Right ventricle myocardium superior (tissue), 1 donor: ENCODE data around the gene RXFP2. TPM values are rescaled to one million over a fixed set of nuclear protein-coding genes. Genes with fewer than 3 reads are reported as not detected.

Experiments used
- ATAC-seq: fragments of 200-7000 bp; cut with Tn5 transposase; one replicate; pipeline ENCODE4 v1.9.1; 2020; ENCODE audit warnings: mild to moderate bottlenecking; ENCODE audit not compliant: poor library complexity
- DNase-seq: peaks from one replicate; pipeline ENCODE4 v3.0.0-alpha.2; 2020
- intact Hi-C: fragments of 100-400 bp; cut with DNase I; formaldehyde crosslinking; loops from one replicate; pipeline ENCODE4 v1.11.2; 2022
- total RNA-seq: library from RNA; stranded (reverse); fragmentation: NEBNext Ultra II Directional; extraction: Animal tissue kit (Norgen Biotek cat#: 25700); gene quantifications from one replicate; pipeline ENCODE4 v1.2.1, GENCODE V29; 2021
- donor health status: DM: no; HTN: yes; CAD: no; lungs with severe emphysema.

The RXFP2 gene
- total RNA-seq, 1 donor from 2014 or later = not detected

DNA sequence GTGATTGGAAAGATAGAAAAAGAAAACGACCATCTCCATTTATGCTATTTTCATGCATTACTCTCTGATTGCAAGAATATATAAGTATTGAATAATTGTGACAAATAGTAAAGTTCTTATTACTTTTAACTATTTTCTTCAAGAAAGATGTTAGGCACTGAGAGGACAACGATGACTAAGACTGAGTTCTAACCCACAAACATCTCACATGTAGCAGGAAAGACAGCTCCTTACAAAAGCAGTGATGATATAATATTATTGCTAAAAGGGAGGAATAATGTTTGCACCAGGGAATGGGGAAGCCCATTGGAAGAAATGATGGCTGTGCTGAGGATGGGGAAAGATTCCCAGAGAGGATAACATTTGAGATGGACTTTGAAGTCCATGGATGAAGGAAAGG lies 22.6 kb downstream of the RXFP2 start:
- intact Hi-C loops = no loop called here
- ATAC-seq = no peak

DNA sequence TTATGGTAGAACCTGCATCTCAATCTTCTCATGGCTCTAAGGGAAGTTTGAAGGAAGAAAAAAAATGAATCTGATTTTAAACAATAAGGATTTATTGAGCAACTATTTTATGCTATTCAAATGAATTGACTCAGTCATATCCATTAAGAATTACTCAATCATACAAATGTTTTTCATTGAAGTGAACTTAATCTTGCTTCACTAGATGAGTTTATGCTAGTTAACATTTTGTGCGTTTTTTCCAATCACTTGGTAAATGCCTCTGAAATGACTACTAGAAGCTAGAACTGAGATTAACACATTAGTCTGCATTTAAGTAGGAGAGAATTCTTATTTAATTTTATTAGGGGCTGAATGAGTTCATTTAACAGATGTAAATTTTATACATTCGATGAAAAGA lies 25.2 kb downstream of the RXFP2 start:
- ATAC-seq = no peak
- no peak for DNase-seq
- intact Hi-C loops = no loop called here

More for the DNA sequence above, 22.6 kb downstream of the RXFP2 start:
- DNase-seq = no peak

DNA sequence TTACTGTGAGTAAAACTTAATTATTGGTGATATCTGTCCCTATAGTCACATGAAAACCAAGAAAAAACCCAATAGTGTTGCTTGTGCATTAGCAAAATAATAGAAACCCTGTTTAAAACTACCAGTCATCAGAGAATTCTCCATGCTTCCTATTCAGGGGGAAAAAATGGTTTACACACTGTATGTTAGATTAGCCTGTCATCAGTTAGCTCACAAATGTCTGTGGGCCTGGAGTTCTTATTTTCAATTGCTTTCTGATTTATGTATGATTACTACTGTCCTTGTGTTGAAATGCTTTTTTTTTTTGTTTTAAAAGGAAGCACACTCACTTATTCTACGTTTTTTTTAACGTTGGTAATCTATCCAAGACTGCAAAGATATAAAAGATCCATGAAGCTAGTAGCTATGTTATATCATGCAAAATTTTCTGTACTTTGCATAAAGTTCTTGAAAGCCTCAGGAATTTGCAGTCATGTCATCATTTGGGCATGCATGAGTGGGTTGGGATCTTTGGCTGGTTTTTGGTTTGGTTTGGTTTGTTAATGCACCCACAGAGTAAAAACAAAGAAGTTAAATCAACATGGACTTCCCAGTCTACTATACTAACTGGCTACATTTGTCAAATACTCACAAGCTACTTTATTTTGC lies 25.9 kb downstream of the RXFP2 start:
- intact Hi-C loops = no loop called here
- DNase-seq (no peak), ATAC-seq (no peak)

- no peak for ATAC-seq
- intact Hi-C loops = no loop called here
Measured at GRCh38 chr13:31767175-31767900, 28.0 kb downstream of the RXFP2 start.

DNA sequence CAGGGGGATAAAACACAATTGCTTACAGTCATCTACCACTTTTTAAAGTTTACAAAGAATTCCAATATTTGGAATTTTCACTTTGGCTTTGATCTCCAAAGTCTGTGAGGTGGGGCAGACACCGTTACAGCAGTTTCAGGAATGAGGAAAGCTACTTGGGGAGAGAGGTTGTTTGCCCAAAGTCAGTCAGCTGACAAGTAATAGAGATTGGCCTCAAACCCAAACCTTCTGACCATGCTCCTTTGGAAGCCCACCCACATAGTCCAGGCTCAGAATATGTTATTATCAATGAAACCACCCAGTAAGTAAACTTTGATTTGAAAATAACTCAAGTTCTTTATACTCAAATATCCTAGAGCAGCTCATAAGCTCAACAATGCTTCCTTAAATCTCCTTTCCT lies 29.0 kb downstream of the RXFP2 start:
- intact Hi-C loops = no loop called here
- DNase-seq = no peak
- no peak for ATAC-seq

More at GRCh38 chr13:31767175-31767900, 28.0 kb downstream of the RXFP2 start:
- DNase-seq = no peak

DNA sequence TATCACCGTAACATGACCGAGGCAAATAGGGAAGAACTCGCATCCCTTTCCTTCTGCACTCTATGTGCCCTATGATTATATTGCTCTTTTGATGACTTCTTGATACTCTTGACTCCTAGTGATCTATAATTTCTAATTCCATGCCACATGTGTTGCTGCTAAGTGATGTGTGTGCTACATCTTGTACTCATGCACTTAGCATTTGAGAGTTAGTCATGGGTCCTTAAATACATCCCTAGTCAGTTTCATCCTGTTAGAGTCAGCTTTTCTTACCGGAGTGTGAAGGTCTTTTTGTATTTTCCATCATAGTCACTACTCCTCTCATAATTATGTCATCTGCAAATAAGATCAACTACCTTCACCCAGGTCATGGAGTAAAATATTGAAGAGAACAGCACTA lies 30.2 kb downstream of the RXFP2 start:
- no peak for ATAC-seq
- intact Hi-C loops = no loop called here

DNA sequence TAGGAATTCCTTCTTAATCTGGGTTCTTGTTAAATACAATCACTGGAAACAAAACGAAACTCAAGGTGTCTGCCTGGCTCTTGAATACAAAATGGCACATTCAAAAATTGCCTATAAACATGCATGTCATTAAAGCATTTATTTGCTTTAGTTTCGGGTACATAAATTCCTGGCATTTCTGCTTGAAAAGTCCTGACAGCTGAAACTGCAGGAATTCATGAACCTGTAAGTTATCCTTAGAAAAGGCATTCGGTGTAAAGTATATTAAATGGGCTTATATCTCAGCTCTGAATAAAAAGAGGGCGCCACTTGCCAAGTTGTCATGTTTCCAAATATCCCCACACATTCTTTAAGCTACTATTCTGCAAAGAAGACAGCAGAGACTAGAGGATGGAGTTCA lies 32.9 kb downstream of the RXFP2 start:
- ATAC-seq (no peak), DNase-seq (no peak)
- intact Hi-C loops = no loop called here

More for the DNA sequence above, 30.2 kb downstream of the RXFP2 start:
- no peak for DNase-seq

DNA sequence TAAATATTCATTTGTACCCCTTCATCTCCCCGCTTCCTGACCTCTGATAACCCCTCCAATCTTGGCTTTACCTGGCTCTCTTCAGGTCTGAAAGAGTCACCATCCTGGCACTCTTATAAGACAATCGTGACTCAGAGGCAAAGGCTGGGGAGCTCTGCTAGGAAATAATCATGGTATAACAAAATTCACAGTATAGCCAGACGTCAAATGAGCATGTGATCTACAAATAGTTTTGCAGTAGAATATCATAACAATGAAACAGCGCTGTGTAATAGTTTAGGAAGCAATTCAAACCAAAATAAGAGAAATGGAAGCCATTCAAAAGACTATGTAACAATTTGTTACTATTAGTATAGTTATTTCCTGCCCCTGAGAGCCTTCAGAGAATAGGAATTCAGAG lies 34.2 kb downstream of the RXFP2 start:
- DNase-seq = no peak
- no peak for ATAC-seq
- intact Hi-C loops = no loop called here

DNA sequence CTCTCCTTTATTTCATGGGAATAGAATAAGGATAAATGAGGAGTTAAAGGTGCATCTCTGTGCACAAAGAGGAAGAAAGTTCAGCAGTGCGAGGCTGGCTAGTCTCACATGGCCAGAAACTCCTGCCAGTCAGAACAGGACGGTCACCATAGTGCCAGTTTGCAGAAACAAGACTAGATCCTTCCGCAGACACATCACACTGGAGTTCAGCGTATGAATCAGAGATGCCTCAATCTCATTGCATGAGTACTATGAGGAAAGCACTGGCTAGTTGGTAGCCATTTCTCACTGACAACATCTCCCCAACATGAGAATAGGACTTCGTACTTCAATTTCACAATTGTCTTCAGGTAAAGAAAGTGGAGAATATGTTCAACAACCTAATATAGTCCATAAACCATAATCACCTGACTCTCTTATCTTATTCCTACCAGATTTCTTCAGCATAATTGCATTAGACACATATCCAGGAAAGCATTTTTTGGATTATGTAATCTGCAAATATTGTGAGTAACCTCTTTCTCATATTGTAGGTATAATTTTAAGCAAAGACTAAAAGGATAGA lies 34.9 kb downstream of the RXFP2 start:
- DNase-seq (no peak), ATAC-seq (no peak)

DNA sequence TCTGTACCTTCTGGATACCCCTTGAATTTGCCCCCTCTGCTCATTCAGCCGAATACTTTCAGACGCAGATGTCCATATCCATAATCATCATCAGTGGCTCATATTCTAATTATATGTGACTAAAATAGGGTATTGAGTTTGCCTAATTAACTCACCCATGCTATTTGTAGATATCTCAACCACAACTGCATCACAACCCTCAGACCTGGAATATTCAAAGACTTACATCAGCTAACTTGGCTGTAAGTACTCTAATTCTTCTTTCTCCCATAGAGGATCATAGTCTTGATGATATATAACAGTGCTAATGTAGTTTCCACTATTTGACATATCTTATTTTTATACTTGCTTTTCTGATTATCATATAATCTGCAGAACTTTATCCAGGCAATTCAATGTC lies 35.8 kb downstream of the RXFP2 start:
- ATAC-seq (no peak), DNase-seq (no peak)
- intact Hi-C loops = no loop called here

More for the DNA sequence above, 34.9 kb downstream of the RXFP2 start:
- intact Hi-C loops = no loop called here

DNA sequence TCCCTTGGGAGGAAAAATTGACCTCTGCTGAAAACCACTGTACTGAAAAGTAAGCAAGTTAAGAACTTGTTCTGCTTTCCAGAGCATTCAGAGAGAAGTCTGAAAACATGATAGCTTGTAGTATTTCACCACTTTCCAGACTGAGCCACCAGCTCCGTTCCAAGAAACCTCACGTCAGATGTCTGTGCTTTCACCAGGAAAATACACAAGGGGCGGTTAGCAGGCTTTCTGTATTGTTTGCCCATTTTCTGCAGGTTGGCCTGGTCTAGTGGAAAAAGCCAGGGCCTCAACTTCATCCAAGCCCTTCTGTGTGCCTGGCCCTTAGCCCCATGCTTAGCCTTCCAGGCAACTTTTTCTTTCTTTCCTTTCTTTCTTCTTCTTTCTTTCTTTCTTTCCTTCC lies 36.4 kb downstream of the RXFP2 start:
- DNase-seq = peak; percentile 55
- intact Hi-C loops = no loop called here
- ATAC-seq = peak; percentile 94

DNA sequence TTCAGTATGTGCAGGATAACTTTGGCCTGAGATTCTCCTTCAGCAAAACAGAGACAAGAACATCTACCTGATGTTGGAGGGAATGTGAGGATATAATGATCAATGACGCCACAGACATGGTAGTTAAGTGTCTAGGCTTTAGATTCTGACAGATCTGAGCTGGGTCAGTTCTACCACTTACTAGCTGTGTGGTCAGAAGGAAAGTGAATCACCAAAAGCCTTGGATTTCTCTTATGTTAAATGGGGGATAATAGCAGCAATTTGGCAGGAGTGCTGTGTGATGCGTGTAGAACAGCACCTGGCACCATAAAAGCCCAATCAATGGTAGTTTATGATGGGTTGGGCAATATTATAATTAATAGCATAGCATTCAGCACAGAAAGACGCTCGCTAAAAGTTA lies 41.7 kb downstream of the RXFP2 start:
- DNase-seq = no peak
- no peak for ATAC-seq

DNA sequence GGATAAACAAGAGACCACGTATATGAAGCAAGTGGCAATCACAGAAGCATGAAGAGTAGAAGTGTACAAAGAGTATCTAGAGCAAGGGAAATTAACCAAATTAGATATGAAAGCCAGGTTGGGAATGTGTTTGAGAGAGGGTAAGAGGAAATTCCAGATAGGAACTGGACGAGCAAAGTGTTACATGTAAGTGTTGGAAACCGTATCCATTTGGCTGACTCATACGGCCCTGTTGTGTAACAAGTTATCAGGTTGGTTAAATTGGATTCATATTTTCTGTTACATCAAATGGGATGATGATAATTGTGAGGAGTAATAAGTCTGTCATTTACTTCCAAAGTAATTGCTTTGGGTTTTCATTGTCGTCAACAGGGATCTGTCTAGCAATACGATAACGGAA lies 46.7 kb downstream of the RXFP2 start:
- intact Hi-C loops = no loop called here
- no peak for DNase-seq
- ATAC-seq = peak; percentile 84

More for the DNA sequence above, 41.7 kb downstream of the RXFP2 start:
- intact Hi-C loops = no loop called here

DNA sequence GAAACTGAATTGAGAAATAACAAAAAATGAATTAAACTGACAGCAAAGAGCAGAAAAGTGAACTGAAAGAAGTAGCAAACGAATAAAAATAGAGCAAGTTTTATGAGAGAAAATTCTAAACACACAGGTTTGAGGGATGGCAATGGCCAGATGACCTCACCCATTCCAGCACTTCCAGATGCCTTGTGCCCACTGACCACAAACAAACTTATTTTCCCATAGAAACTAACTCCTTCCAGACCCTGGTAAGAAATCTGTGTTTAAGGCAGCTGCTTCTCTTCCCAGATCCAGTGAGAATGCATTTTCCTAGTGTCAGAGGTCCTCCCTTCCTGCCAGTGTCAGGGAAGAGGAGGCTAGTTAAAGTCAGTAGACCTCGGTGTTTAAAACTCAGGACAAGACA lies 51.7 kb downstream of the RXFP2 start:
- DNase-seq (no peak), ATAC-seq (no peak)
- intact Hi-C loops = no loop called here

GRCh38 chr13:31793246-31793645 lies 53.9 kb downstream of the RXFP2 start:
- ATAC-seq = no peak
- DNase-seq = no peak
- intact Hi-C loops = no loop called here

DNA sequence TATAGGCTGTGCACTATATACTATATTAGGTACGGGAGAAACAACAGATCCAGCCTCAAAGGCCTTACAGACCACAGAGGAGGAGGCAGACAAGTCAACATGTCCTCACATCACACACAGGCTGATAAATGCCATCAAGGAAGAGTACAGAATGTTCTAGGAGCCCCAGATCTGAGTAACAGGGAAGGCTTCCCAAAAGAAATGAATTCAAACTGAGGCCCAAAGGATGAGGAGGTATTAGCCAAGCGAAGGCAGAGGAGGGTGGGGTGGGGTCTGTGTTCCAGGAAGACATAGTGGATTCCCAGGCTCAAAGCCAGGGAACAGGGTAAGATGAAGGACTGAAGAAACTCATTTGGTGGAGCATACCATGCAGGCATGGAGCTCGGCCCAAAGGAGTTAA lies 55.1 kb downstream of the RXFP2 start:
- DNase-seq = no peak
- peak; percentile 53 for ATAC-seq
- intact Hi-C loops = no loop called here

DNA sequence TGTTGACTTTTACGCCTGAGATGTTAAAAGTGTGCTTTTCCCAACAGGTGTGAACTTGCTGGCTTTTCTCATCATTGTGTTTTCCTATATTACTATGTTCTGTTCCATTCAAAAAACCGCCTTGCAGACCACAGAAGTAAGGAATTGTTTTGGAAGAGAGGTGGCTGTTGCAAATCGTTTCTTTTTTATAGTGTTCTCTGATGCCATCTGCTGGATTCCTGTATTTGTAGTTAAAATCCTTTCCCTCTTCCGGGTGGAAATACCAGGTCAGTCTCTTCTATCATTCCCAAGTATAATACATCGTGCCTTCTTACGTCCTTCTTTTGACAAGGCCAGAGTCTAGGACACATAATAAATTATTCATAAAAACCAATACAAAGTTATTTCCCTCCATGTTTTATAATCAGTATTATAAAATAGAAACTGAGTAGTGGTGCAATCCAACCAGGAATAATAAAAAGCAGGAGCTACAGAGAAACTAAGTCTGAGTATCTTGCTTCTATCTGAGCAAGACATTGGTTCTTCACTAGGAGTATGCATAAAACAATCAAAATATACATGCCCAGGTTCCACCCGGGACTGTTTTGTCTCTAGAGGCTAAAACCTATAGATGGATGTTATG lies 57.9 kb downstream of the RXFP2 start:
- intact Hi-C loops = no loop called here
- no peak for DNase-seq
- no peak for ATAC-seq

- DNase-seq (no peak), ATAC-seq (no peak)
- intact Hi-C loops = no loop called here
Measured at GRCh38 chr13:31798189-31798588, 58.9 kb downstream of the RXFP2 start.

DNA sequence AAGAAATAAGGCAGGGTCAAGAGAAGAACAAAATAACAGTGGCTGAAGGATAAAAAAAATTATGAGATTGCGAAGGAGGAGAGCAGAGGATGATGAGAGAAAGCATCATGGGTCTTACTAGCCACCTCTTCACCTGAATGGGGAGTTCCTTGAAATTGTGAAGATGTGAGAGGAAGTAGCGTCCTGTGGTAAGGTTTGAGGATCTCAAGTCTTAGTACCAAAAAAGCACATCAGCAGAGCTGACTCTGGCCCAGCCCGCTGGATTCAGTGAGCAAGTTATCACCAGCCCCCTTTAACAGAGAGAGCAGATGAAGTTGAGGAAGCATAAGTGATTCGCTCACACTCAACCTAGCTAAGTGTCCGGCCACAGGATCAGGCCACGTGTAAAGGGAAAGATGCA lies 61.8 kb downstream of the RXFP2 start:
- DNase-seq (no peak), ATAC-seq (no peak)
- intact Hi-C loops = no loop called here

DNA sequence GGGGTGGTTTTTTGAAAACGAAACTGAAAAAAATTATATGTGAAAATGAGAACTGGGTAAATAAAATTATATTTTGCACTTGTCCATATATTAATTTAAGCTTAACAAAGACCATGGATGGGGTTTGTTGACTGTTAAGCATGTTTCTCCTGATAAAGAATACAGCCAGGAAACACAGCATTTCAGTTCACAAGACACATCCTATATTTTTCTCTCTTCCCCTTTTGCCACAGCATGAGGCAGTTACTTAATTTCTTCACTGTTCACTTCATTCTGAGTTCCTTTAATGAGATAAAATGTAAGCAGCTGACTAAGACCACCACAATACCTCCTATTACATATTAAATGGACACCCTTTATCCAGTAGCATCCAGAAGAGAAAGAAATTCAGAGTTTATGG lies 64.0 kb downstream of the RXFP2 start:
- intact Hi-C loops = no loop called here
- ATAC-seq (no peak), DNase-seq (no peak)
